Panc1 (cell line): ENCODE results near the gene NUMBL.

Source experiments
- TF ChIP-seq, protein P1 (sequence below): fragments of 450-650 bp; IDR thresholded peaks from 2 replicates; pipeline ENCODE4 v1.5.1; 2017; ENCODE audit warnings: mild to moderate bottlenecking
- TF ChIP-seq, protein P2 (sequence below), 2 experiments: IDR thresholded peaks; 2 replicates each; pipeline ENCODE4 v1.6.1; 2011 to 2012; ENCODE audit warnings: low read depth in 2 of 2, control low read depth in 1 of 2, low read length in 1 of 2, mild to moderate bottlenecking in 1 of 2, moderate library complexity in 1 of 2; ENCODE audit not compliant: insufficient read depth in 1 of 2

DNA sequence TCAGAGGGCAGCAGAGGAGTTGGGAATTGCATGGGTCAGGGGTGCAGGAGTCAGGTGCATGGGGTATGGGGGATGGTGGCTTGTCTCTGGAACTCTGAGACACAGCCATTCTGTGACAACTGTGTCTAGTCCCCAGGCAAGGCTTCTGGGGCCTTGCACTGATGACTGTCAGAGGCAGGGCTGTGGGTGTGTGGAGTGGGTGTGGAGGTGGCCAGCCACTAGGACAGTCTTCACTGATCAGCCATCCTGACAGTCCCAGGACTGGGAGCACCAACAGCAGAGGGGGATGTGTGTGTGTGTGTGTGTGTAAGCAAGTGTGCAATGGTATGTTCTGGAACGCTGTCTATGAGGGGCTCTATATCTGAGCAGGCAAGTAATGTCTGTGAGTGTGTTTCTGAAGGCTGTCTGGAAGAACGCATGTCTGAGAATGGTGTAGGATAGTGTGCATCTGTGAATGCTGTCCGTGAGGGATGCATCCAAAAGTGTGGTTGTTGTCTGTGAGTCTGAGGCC is 5.4 kb downstream of the NUMBL start:
- TF ChIP-seq, protein P1, sequence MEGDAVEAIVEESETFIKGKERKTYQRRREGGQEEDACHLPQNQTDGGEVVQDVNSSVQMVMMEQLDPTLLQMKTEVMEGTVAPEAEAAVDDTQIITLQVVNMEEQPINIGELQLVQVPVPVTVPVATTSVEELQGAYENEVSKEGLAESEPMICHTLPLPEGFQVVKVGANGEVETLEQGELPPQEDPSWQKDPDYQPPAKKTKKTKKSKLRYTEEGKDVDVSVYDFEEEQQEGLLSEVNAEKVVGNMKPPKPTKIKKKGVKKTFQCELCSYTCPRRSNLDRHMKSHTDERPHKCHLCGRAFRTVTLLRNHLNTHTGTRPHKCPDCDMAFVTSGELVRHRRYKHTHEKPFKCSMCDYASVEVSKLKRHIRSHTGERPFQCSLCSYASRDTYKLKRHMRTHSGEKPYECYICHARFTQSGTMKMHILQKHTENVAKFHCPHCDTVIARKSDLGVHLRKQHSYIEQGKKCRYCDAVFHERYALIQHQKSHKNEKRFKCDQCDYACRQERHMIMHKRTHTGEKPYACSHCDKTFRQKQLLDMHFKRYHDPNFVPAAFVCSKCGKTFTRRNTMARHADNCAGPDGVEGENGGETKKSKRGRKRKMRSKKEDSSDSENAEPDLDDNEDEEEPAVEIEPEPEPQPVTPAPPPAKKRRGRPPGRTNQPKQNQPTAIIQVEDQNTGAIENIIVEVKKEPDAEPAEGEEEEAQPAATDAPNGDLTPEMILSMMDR: no peak
- TF ChIP-seq, protein P2, sequence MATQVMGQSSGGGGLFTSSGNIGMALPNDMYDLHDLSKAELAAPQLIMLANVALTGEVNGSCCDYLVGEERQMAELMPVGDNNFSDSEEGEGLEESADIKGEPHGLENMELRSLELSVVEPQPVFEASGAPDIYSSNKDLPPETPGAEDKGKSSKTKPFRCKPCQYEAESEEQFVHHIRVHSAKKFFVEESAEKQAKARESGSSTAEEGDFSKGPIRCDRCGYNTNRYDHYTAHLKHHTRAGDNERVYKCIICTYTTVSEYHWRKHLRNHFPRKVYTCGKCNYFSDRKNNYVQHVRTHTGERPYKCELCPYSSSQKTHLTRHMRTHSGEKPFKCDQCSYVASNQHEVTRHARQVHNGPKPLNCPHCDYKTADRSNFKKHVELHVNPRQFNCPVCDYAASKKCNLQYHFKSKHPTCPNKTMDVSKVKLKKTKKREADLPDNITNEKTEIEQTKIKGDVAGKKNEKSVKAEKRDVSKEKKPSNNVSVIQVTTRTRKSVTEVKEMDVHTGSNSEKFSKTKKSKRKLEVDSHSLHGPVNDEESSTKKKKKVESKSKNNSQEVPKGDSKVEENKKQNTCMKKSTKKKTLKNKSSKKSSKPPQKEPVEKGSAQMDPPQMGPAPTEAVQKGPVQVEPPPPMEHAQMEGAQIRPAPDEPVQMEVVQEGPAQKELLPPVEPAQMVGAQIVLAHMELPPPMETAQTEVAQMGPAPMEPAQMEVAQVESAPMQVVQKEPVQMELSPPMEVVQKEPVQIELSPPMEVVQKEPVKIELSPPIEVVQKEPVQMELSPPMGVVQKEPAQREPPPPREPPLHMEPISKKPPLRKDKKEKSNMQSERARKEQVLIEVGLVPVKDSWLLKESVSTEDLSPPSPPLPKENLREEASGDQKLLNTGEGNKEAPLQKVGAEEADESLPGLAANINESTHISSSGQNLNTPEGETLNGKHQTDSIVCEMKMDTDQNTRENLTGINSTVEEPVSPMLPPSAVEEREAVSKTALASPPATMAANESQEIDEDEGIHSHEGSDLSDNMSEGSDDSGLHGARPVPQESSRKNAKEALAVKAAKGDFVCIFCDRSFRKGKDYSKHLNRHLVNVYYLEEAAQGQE (IDR thresholded peaks at IDR 0.05; ENCODE audit: insufficient read depth in 1 of 2, low read depth in 2 of 2, low read length in 1 of 2): no peak
